HUES64 (cell line): Measurements from ENCODE around the gene LEF1.

ENCODE experiments used
- H3K27ac ChIP-seq: 2 replicates; pipeline ENCODE4 v1.7.0; 2013; ENCODE audit warnings: low read depth, low read length, inconsistent platforms
- H3K27me3 ChIP-seq: 2 replicates; pipeline ENCODE4 v1.6.1; 2013; ENCODE audit warnings: mild to moderate bottlenecking, low read length; ENCODE audit not compliant: insufficient read depth
- H3K36me3 ChIP-seq: 2 replicates; pipeline ENCODE4 v1.6.1; 2013; ENCODE audit warnings: mild to moderate bottlenecking, low read length; ENCODE audit not compliant: insufficient read depth
- H3K4me1 ChIP-seq: 2 replicates; pipeline ENCODE4 v1.6.1; 2013; ENCODE audit warnings: mild to moderate bottlenecking, low read length, moderate library complexity; ENCODE audit not compliant: insufficient read depth
- H3K4me3 ChIP-seq: 2 replicates; pipeline ENCODE4 v1.5.1; 2013; ENCODE audit warnings: mild to moderate bottlenecking, low read length, moderate library complexity
- H3K9ac ChIP-seq: 2 replicates; pipeline ENCODE4 v1.6.1; 2013; ENCODE audit warnings: mild to moderate bottlenecking, low read depth, low read length
- H3K9me3 ChIP-seq: 2 replicates; pipeline ENCODE4 v1.6.1; 2013; ENCODE audit warnings: low read depth, low read length; ENCODE audit not compliant: insufficient read depth
- WGBS: fragments of 150-250, 120-280 bp; methylation state at CpG from one replicate; pipeline ENCODE4 v1.1.7; 2013; ENCODE audit warnings: missing lambda C conversion rate; 5-methylcytosine and 5-hydroxymethylcytosine counted together

The LEF1 gene

DNA sequence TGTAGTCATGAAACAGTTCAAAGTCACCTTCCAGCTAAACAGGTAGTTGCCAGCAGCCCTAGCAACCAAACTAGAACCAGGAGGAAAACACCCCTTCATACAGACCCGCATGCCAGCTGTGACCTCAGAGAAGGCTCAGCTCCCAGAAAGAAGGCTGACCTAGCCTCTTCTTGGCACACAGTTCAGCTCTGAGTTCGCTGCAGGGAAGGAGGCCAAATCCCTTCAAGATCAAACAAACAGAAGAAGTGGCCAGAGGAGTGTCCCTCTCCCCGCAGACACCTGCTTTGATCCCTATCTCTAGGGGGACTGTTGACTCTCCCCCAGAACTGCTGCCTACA, 123.1 kb downstream of the LEF1 start:
- Histone ChIP-seq H3K4me3 (no peak overlapping the region), H3K9ac (no peak overlapping the region), H3K36me3 (peaks cover 3% of the 10 kb centered on the region; the same call in 1 of the 2 replicates), H3K9me3 (no peaks in the 10 kb centered on the region), H3K27ac (no peak overlapping the region), H3K4me1 (no peaks in the 10 kb centered on the region), H3K27me3 (no peaks in the 10 kb centered on the region; the same call in 1 of the 2 replicates)
- 95% methylated on average over 3 of the region's 3 CpGs for WGBS

DNA sequence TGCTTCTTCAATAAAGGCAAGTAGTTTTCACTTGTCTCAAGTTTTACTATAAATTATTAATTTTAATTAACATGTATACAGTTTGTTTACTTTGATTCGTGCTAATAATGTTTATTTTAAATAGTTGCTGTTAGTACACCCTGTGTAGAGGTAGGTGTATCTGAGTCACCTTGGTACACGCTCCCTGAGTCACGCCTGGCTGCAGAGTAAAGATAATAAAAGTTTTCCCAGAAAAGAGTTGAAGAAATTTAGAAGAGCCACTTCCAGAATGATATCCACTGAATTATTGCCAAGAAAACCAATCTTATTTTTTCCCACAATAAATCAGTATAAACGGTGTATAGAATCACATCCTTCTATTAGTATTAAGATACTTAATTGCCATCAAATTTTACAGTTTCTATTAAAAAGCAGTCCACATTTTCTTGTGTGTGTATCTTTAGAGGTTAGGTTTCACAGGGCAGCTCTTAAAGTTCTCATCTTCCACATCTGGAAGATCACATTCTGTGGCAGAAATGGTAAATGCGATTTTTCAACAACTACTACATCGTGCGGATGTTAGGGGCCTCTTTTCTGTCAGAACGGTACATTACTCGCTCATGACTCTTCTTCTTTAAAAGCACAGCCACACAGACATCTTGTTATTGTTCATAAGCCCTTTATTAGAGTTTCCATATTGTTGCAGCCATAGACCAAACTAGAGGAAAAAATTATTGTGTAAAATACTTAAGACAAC, 123.6 kb downstream of the LEF1 start:
- H3K36me3 ChIP-seq: peaks cover 3% of the 10 kb centered on the region; the same call in 1 of the 2 replicates
- H3K4me3 ChIP-seq: no peak overlapping the region
- no peaks in the 10 kb centered on the region for H3K9me3 ChIP-seq
- no peaks in the 10 kb centered on the region for H3K4me1 ChIP-seq
- H3K27ac ChIP-seq: no peak overlapping the region
- 93% methylated on average over 9 of the region's 9 CpGs for WGBS
- no peak overlapping the region for H3K9ac ChIP-seq
- no peaks in the 10 kb centered on the region for H3K27me3 ChIP-seq

DNA sequence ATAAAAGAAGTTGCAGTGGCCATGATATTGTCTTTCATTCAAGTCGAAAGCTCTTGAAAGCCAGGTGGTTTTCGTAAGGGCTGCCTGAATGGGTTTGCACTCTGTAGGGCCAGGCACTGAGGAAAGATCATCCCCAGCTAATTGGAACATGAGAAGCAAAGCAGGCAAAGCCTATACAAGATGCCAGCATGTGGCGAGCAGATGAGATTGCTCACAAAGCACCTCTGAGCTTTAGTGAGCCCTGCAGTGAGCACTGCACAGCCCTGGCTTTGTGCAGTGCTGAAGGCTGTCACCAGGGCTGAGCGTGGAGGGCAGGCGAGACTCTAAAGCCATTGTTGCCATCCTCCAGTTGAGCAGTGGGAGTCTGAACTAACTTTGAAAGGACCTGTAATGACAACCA, 125.2 kb downstream of the LEF1 start:
- H3K9me3 ChIP-seq: no peaks in the 10 kb centered on the region
- no peaks in the 10 kb centered on the region for H3K4me1 ChIP-seq
- H3K9ac ChIP-seq: no peak overlapping the region
- no peak overlapping the region for H3K27ac ChIP-seq
- H3K36me3 ChIP-seq: peaks cover 3% of the 10 kb centered on the region; the same call in 1 of the 2 replicates
- H3K27me3 ChIP-seq: no peaks in the 10 kb centered on the region
- no peak overlapping the region for H3K4me3 ChIP-seq
- WGBS: 80% methylated on average over 5 of the region's 5 CpGs

DNA sequence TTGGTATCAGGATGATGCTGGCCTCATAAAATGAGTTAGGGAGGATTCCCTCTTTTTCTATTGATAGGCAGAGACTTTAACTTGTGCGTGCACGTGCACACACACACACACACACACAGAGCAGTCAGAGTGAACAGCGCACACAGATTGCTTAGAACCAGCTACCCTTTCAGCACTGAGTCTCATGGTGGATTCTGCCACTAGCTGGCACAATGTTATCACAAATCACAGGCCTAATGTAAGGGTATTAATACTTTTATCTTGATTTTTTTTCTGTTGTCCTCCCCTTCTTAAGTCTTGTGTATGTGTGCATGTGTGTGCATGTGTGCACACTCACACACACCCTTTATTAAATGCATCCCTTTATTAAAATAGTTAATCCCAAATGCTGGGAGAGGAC, 125.8 kb downstream of the LEF1 start:
- Histone ChIP-seq H3K27me3 (no peaks in the 10 kb centered on the region), H3K36me3 (no peaks in the 10 kb centered on the region), H3K27ac (no peak overlapping the region), H3K4me1 (no peaks in the 10 kb centered on the region), H3K9me3 (no peaks in the 10 kb centered on the region), H3K4me3 (no peak overlapping the region), H3K9ac (no peak overlapping the region)
- WGBS: 97% methylated on average over 3 of the region's 3 CpGs

DNA sequence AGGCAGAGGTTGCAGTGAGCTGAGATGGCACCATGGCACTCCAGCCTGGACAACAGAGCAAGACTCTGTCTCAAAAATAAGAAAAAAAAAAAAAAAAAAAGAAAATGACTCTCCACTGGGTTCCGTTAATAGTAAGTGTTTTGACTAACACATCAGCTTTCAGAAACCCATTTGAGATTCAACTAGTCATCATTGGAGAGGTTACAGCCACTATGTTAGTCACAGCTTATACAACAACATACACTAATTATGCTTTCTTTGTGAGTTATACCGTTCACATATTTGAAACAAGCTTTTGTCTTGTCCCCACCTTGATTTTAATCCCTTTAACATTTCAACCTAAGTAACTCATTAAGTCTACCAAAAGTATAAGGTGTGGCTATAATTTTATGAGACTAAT, 130.8 kb downstream of the LEF1 start:
- Histone ChIP-seq H3K4me1 (no peaks in the 10 kb centered on the region), H3K9ac (no peak overlapping the region), H3K4me3 (no peak overlapping the region), H3K27ac (no peak overlapping the region), H3K36me3 (peaks cover 22% of the 10 kb centered on the region), H3K9me3 (no peaks in the 10 kb centered on the region), H3K27me3 (no peaks in the 10 kb centered on the region)
- WGBS: 100% methylated on average over 2 of the region's 2 CpGs

DNA sequence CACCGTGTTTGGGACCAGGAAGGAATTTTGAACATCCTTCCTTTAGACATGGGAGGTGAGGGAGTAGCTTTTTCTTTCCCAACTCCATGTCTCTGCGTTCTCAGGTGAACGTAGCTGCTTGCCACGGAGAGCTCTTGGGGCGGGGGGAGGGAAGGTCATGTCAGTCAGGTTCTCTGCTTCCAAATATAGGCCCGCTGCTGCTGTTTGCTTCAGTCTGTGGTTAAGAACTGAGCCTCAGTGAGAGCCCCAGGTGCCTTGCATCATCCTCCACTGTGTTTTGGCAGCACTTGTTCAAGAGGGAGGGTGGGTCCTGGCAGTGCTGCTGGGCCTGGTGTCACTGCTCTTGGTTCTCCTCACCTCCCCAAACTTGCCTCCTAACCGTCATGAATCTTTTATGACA, 132.5 kb downstream of the LEF1 start:
- Histone ChIP-seq H3K4me3 (no peak overlapping the region), H3K9me3 (no peaks in the 10 kb centered on the region), H3K4me1 (no peaks in the 10 kb centered on the region), H3K27ac (no peak overlapping the region), H3K27me3 (no peaks in the 10 kb centered on the region), H3K36me3 (peaks cover 28% of the 10 kb centered on the region), H3K9ac (no peak overlapping the region)
- 92% methylated on average over 7 of the region's 7 CpGs for WGBS

DNA sequence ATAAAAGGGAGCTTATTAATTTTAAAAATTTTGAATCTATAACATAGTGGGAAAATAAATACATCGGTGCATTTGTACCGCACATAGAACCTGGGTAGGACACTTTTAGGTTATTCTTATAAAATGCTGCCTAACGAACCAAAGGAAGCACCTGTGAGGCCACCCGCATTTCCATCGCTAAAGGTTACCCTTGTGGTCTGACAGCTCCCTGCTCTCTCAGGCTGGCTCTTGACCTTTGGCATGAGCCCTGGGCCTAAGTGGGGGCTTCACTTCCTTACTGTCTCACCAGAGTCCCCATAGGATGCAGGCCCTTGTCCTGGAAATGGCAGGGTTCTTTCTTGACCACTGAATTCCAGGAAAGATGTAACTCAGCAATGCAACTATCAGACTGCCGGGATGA, 133.0 kb downstream of the LEF1 start:
- 95% methylated on average over 6 of the region's 6 CpGs for WGBS
- Histone ChIP-seq H3K36me3 (peaks cover 29% of the 10 kb centered on the region), H3K4me3 (no peak overlapping the region)

DNA sequence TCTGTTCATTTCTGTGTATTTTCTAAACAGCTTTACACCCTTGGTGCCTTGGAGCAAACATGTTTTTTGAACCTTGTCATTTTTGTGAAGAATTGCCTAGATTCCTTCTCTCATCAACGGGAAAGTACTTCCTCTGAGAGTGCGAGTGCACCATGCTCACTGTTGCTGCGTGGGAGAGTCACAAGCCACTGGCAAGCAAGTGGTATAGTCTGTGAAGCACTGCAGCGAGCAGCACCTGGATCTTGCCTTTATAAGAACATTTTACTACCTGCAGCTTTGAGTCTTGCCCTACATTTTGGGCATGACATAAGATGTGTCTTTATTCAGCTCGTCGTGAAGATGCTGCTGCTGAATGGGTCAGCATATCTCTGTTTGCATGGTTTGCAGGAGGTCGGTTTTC, 134.2 kb downstream of the LEF1 start:
- Histone ChIP-seq H3K9ac (no peak overlapping the region), H3K27me3 (no peaks in the 10 kb centered on the region), H3K27ac (no peak overlapping the region), H3K36me3 (peaks cover 29% of the 10 kb centered on the region), H3K4me3 (no peak overlapping the region), H3K4me1 (no peaks in the 10 kb centered on the region), H3K9me3 (no peaks in the 10 kb centered on the region)
- 94% methylated on average over 7 of the region's 7 CpGs for whole genome bisulfite sequencing

More for the DNA sequence above, 133.0 kb downstream of the LEF1 start:
- Histone ChIP-seq H3K27ac (no peak overlapping the region), H3K9me3 (no peaks in the 10 kb centered on the region), H3K9ac (no peak overlapping the region), H3K4me1 (no peaks in the 10 kb centered on the region), H3K27me3 (no peaks in the 10 kb centered on the region)

DNA sequence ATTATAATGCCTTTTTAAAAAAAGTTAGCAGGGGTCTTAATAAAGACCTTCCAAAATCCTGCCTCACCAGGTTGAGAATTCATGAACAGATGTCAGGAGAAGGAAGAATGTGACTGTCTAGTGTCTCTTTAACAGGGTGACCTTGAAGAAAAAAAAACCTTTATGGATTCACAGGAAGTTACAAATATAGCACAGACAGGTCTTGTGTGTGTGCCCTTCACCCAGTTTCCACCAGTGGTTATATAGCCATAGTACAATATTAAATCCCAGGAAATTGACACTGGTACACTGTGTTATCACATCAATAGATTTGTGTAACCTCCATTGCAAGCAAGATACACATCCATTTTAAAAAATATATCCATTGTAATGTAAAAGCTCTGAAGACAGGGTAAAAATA, 135.4 kb downstream of the LEF1 start:
- Histone ChIP-seq H3K9ac (no peak overlapping the region), H3K27me3 (no peaks in the 10 kb centered on the region), H3K4me1 (no peaks in the 10 kb centered on the region), H3K36me3 (peaks cover 36% of the 10 kb centered on the region), H3K9me3 (no peaks in the 10 kb centered on the region), H3K4me3 (no peak overlapping the region), H3K27ac (no peak overlapping the region)

DNA sequence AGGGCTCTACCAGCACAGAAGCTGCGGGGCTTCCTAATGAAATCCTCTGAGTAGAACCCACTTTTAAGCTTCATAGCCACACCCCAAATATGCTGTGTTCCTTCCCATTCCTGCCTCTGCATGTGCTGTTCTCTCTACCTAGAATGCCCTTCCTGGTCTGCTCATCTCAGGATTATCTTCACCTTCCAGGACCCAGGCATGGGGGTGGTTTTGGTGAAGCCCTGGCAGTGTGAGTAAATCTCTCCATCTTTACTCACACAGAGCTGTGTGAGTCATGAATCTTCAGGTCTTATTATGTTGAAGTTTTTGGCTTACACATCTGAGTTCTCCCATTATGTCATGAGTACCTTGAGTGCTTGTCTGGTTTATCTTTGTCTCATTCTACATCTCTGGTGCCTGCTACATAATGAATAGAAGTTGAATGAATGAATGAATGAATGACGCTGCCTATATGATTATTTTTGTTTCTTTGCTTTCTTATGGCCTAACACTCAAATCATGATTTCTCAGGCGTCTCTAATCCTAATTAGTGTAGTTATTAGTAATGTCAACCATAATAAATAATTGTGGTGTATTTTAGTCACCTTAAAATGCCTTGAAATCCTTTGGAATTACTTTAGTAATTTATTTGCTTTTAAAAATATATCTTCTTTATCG, 137.2 kb downstream of the LEF1 start:
- 98% methylated on average over 2 of the region's 4 CpGs for WGBS
- no peaks in the 10 kb centered on the region for H3K27me3 ChIP-seq
- H3K4me1 ChIP-seq: no peaks in the 10 kb centered on the region
- no peak overlapping the region for H3K4me3 ChIP-seq
- H3K27ac ChIP-seq: no peak overlapping the region
- no peaks in the 10 kb centered on the region for H3K9me3 ChIP-seq
- H3K9ac ChIP-seq: no peak overlapping the region
- H3K36me3 ChIP-seq: peaks cover 51% of the 10 kb centered on the region

DNA sequence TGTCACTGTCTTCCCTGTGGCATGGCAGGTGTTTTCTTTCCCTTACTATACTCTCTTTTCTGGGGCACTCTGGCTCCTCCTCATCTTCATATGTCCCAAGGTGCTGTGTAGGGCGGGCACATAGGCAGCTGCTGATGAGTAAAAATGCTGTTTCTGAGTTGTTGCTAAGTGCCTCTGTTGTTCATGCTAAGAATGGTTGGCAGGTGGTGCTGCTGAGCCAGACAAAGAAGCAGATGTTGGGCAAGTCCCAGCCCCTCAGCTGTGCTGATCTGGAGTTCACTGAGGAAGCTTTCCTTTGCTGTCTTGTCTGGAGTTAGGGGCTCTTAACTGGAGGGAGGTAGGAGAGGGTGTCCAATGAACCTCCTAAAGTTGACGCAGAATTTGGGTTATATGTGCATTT, 138.4 kb downstream of the LEF1 start:
- no peaks in the 10 kb centered on the region for H3K4me1 ChIP-seq
- 75% methylated on average over 2 of the region's 2 CpGs for WGBS
- no peak overlapping the region for H3K9ac ChIP-seq
- peaks cover 56% of the 10 kb centered on the region for H3K36me3 ChIP-seq
- H3K9me3 ChIP-seq: no peaks in the 10 kb centered on the region
- H3K27ac ChIP-seq: no peak overlapping the region
- H3K27me3 ChIP-seq: no peaks in the 10 kb centered on the region
- no peak overlapping the region for H3K4me3 ChIP-seq
